Limb (tissue), 2 donors: Measurements from ENCODE around the gene MIOS.

Experiments used
- DNase-seq, 2 donors: peaks; one replicate each; pipeline ENCODE4 v3.0.0-alpha.2; 2016; ENCODE audit errors: extremely low spot score in 2 of 2

MIOS gene

GRCh38 chr7:7583731-7584130 lies 17.0 kb downstream of the MIOS start:
- DNase-seq, result no peak

GRCh38 chr7:7584653-7585052 lies 18.0 kb downstream of the MIOS start:
- DNase-seq, result no peak

DNA sequence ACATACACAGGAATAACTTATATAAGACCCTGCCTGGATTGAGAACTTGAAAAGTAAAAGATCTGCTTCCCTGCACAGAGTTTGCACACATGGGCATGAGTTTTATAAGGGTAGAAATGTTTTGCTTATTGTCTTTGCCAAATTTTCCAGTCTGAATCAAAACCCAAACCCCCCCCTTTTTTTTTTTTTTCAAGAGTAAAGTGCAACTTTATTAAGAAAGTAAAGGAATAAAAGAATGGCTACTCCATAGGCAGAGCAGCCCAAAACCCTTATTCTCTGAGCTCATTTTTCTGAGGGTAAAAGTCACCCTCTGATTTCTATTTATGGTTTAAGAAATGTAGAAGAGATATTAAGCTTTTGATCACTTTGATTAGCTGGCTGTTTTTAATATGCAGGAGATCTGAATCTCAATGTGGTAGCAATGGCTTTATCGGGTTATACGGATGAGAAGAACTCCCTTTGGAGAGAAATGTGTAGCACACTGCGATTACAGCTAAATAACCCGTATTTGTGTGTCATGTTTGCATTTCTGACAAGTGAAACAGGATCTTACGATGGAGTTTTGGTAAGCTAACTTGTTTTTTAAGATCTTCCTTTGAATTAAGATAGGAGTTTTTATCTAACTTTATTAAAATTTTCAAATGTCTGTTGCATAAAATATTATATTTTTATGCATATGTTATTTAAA lies 18.7 kb downstream of the MIOS start:
- no peak for DNase-seq

DNA sequence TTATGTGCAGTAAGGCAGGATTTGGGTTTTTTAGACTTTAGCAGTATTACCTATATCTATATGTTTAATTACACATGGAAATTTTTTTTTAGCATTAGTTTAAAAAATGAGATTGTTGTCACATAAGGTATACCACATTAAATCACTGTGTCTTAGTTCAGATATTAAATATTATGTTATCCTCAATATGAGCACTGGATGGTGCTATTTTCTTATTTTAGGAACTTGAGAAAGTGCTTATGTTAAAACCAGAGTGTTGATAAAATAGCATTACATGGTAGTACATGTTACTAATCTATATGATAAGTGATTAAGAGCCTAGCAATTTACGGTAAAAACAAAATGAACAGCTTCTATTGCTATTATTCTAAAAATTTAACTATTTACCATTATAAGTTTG lies 28.8 kb downstream of the MIOS start:
- peak in 1 of 2 donors; percentile 7 for DNase-seq

DNA sequence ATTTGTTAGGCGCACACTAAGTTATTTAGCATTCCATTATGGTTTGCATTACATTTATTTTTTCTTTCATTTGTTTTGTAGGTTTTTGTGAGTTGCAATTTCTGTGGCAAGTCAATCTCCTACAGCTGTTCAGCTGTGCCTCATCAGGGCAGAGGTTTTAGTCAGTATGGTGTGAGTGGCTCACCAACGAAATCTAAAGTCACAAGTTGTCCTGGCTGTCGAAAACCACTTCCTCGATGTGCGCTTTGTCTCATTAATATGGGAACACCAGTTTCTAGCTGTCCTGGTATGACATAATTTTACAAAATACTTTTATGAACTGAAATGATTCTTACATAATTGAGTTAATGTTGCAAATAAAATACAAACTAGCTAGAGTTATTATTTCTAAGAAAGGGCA lies 29.5 kb downstream of the MIOS start:
- DNase-seq, result no peak

DNA sequence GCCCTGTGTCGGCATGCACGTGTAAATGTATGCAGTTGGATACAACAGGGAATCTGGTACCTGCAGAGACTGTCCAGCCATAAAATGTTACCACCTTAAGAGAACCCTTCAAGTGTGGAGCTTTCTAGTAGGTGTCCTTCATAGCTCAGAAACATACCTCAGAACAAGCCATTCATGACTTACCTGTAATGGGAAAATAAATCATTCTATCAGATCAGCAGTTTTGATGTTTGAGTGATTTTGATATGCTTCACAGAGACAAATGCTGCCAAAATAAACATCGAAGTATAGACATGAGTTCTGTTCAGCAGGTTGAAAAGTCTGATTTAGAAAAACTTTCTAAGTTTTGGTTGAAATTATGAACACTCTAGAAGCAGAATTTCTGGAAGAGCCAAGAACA lies 40.3 kb downstream of the MIOS start:
- no peak for DNase-seq

GRCh38 chr7:7609330-7609729 lies 42.6 kb downstream of the MIOS start:
- no peak for DNase-seq

DNA sequence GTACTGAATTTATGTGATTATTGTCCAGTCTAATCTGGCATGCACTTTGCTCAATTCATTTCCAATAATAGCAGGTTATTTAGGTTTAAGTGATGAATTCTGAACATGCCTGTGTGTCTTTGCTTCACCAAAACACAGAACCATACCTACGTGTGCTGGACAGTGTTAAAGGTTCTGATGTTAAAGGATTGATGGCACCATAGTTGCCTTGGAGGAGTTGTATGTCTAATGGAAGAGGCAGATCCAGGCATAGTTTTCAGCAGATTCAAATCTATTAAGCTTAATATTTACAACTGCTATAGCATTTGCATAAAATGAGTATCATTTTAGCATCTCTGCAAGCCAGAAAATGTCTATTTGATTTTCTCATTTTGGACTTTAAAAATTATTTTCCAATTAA lies 45.8 kb downstream of the MIOS start:
- no peak for DNase-seq

DNA sequence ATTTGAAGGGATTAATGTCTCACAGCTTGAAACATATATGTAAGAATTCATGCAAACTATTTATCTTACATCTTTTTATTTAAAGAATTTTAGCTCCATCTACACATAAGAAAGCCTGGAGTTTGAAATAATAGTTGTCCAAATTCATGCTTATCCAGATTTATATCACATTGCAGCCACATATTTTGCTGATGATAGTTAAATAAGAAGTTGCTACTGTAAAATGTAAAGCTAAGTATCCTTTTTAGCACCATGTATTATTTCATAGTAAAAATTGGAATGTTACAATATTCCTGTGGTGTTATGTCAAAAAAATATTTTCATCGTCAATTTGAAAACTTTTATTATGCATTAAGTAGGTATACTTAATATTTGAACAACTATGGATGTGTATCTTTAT lies 46.5 kb downstream of the MIOS start:
- no peak for DNase-seq

DNA sequence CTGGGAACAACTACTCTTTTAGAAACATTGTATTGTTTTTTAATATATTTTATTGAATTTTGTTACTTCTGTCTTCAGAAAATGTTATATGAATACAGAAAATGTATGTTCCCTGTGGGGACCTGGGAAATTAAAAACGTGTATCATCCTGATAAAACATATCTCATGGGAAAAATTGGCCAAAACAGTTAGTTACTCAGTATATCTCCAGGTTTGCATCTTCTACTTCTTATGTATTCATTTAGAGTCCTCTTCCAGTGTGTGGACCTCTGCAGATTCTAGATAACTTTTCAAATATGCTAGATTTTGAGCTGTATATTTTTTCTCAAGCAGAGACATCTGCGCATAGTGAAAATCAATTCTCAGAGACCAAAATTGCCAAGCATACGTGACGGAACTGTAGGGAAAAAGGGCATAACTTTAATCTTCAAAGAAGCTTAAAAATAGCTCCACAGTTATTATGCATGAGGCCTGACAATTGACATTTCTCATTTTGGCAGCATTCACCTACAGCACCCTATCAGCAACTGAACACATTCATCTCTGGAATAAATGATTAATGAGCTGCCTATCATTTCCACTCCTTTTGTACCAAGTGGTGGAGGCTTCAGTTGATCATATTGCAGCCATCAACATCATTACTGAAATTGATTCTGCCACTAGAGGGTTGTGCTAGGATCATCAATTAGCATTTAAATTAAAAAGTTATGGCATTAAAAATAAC lies 47.5 kb downstream of the MIOS start:
- no peak for DNase-seq

- DNase-seq, result no peak
Observed at GRCh38 chr7:7617550-7617949, 50.9 kb downstream of the MIOS start.

- no peak for DNase-seq
Observed at GRCh38 chr7:7618410-7618809, 51.7 kb downstream of the MIOS start.

DNA sequence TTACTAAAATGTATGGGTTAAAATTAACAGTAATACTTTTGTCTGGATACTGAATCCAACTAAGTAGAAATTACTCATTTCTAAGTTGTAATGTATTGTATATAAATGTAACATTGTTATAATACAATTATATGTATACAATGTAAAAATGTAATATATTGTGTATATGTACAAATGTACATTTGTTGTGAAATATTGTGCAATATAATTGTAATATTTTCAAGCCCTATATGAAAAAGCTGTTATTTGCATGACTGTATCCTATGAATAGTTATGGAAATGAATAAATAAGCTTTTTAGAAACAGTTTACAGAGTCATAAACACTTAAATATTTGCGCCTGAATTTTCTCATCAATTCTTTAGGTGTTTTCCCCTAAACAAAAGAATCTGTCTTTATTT lies 53.6 kb downstream of the MIOS start:
- DNase-seq, result no peak

- no peak for DNase-seq
Observed at GRCh38 chr7:7620644-7621210, 54.0 kb downstream of the MIOS start.

GRCh38 chr7:7628476-7628875 lies 61.8 kb downstream of the MIOS start:
- no peak for DNase-seq

DNA sequence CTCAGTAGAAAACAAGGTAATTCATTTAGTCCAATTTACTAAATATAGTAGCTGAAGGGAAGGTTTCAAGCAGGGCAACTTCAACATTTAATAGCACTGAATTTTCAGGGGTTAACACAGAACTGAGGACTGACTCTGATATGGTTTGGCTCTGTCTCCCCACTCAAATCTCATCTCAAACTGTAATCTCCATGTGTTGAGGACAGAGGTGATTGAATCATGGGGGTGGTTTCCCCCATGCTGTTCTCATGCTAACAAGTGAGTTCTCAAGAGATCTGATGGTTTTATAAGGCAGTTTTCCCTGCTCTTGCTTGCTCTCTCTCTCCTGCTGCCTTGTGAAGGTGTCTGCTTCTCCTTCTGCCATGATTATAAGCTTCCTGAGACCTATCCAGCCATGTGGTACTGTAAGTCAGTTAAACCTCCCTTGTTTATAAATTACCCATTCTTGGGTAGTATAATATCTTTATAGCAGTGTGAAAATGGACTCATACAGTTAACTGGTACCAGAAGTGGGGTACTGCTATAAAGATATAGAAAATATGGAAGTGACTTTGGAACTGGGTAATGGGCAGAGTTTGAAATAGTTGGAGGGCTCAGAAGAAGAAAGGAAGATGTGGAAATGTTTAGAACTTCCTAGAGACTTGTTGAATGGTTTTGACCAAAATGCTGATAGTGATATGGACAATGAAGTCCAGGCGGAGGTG lies 64.1 kb downstream of the MIOS start:
- no peak for DNase-seq

- no peak for DNase-seq
Observed at GRCh38 chr7:7639421-7639820, 72.7 kb downstream of the MIOS start.

DNA sequence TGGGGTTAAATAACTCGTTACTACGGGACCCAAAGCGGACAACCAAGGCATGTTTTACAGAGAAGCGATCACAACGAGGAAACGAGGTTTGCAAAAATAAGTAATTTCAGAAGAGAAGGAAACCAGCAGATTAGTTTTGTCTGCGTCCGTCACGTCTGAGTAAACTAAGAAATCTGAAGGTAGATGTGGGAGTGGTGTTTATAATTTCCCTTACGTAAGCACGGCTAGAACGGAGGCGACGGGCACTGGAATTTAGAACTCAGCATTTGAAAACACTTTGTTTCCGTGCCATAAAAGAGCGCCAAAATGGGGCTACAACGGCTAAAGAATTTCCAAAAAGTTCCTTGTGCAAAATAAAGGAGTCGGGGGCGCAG lies 73.2 kb downstream of the MIOS start:
- DNase-seq, result no peak

- peak; percentile 97 to 99 for DNase-seq
Observed at GRCh38 chr7:7640221-7641128, 73.8 kb downstream of the MIOS start, which contains the start of gene UMAD1. UMAD1 (plus strand) TSS chr7:7640752; CDS start chr7:7673372, 32,620 bp downstream.

DNA sequence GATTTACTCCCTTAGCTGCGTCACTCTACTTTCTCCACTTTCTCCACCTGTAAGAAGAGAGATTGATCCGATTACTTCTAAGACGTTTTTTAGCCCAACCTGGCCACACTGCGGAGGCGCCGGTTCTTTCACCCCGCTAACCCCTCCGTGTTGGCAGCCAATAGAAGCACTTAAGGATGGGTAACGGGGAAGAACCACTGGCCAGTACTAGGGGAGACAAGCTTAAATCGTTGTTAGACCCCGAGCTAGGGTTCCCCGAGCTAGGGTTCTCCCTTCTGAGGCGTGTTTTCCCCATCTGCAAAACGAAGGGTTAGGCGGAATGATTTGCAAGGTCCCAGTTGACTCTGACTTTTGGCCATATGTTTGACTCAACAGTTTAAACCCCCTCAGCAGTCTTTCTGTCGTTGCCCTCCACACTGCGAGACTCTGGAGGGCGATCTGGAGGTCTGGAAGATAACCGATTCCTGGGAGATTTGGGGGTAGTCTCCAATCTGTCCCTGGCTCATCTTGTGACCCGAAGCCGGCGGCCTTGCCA lies 74.5 kb downstream of the MIOS start:
- DNase-seq, result no peak

DNA sequence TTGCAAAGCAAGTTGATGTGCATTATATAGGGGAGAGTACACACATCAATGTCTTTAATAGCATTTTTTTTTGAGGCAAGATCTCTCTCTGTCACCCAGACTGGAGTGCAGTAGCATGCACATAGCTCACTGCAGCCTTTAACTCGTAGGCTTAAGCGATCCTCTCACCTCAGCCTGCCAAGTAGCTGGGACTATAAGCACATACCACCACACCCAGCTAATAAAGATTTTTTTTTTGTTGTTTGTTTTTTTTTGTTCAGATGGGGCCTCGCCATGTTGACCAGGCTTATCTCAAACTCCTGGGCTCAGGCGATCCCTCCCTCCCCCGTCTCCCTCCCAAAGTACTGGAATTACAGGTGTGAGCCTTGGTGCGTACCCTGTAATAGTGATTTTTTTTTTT lies 75.4 kb downstream of the MIOS start:
- DNase-seq, result no peak
